H1 (cell line): ENCODE measurements around the gene TMEM9B. TPM values are rescaled to one million over a fixed set of nuclear protein-coding genes. Genes with fewer than 3 reads are reported as not detected.

ENCODE experiments used
- CTCF ChIA-PET: fragments of 300-600 bp; sonication (Branson Sonifier 250); formaldehyde crosslinking; loops from one replicate; lab custom pipeline; 2021; ENCODE audit not compliant: partially characterized antibody; lab: Charles Lee
- POLR2A ChIA-PET: fragments of 300-600 bp; sonication (Branson Sonifier 250); formaldehyde crosslinking; loops from one replicate; lab custom pipeline; 2021; ENCODE audit warnings: inconsistent platforms; ENCODE audit not compliant: partially characterized antibody; lab: Charles Lee
- DNase-seq, 2 experiments: peaks; one replicate each; pipeline versions ENCODE4 v3.0.0 to v3.0.0-alpha.2; 2010 to 2022; ENCODE audit warnings: low spot score in 2 of 2, low read depth in 1 of 2, mixed read lengths in 1 of 2
- FAIRE-seq: peaks from 2 replicates; lab custom pipeline; 2011; peaks lifted over from hg19 to GRCh38; lab: Jason Lieb, UNC
- H2AFZ ChIP-seq: 2 replicates; pipeline ENCODE4 v1.8.1; 2012; ENCODE audit warnings: low read length, inconsistent platforms
- H2AK5ac ChIP-seq: 2 replicates; pipeline ENCODE4 v1.6.1; 2013; ENCODE audit warnings: low read depth, low read length
- H2BK120ac ChIP-seq: replicated peaks from 2 replicates; pipeline ENCODE3; 2013; ENCODE audit warnings: low read depth, low read length, inconsistent platforms
- H2BK12ac ChIP-seq: 2 replicates; pipeline ENCODE4 v1.6.1; 2013; ENCODE audit warnings: low read depth, low read length
- H2BK15ac ChIP-seq: 2 replicates; pipeline ENCODE4 v1.6.1; 2013; ENCODE audit warnings: low read length
- H2BK20ac ChIP-seq: 2 replicates; pipeline ENCODE4 v1.6.1; 2013; ENCODE audit warnings: low read length
- H2BK5ac ChIP-seq: 2 replicates; pipeline ENCODE4 v1.6.1; 2013; ENCODE audit warnings: low read depth, low read length
- H3K14ac ChIP-seq: 2 replicates; pipeline ENCODE4 v1.6.1; 2013; ENCODE audit warnings: inconsistent platforms; ENCODE audit not compliant: insufficient read length
- H3K18ac ChIP-seq: 2 replicates; pipeline ENCODE4 v1.6.1; 2013; ENCODE audit warnings: low read length; ENCODE audit errors: extremely low read depth
- H3K23ac ChIP-seq: 2 replicates; pipeline ENCODE4 v1.6.1; 2013; ENCODE audit warnings: inconsistent platforms; ENCODE audit not compliant: insufficient read length
- H3K23me2 ChIP-seq: 2 replicates; pipeline ENCODE4 v1.6.1; 2013; ENCODE audit warnings: low read depth, low read length
- H3K27ac ChIP-seq: 2 replicates; pipeline ENCODE4 v1.6.1; 2011; ENCODE audit warnings: low read depth, low read length, inconsistent platforms
- H3K27me3 ChIP-seq, 4 experiments: replicated peaks in 1 of 4; 1 replicate in 1 of 4; 2 replicates in 3 of 4; pipeline versions ENCODE4 v1.6.1 to v1.8.1; 2011 to 2013; ENCODE audit warnings: low read length in 3 of 4, mild to moderate bottlenecking in 3 of 4, inconsistent platforms in 2 of 4, mixed read lengths in 2 of 4, moderate library complexity in 1 of 4; ENCODE audit not compliant: control insufficient read depth in 3 of 4, insufficient read depth in 3 of 4; ENCODE audit errors: extremely low read depth in 1 of 4
- H3K36me3 ChIP-seq, 4 experiments: 2 replicates each; pipeline versions ENCODE4 v1.6.1 to v1.8.1; 2011 to 2013; ENCODE audit warnings: mild to moderate bottlenecking in 4 of 4, low read length in 3 of 4, moderate library complexity in 2 of 4, control low read depth in 1 of 4, inconsistent platforms in 1 of 4; ENCODE audit not compliant: insufficient read depth in 4 of 4, control insufficient read depth in 2 of 4
- H3K4ac ChIP-seq: replicated peaks from 2 replicates; pipeline ENCODE3; 2013; ENCODE audit warnings: low read length, low read depth, mixed read lengths, inconsistent platforms; ENCODE audit not compliant: insufficient read length
- H3K4me1 ChIP-seq, 4 experiments: replicated peaks in 1 of 4; 1 replicate in 1 of 4; 2 replicates in 3 of 4; pipeline versions ENCODE4 v1.6.1 to v1.8.1; 2011 to 2013; ENCODE audit warnings: low read length in 3 of 4, inconsistent platforms in 2 of 4, mixed read lengths in 1 of 4; ENCODE audit not compliant: insufficient read depth in 4 of 4, control insufficient read depth in 3 of 4
- H3K4me2 ChIP-seq, 2 experiments: 2 replicates each; pipeline versions ENCODE4 v1.6.1 to v1.8.1; 2011 to 2013; ENCODE audit warnings: low read depth in 2 of 2, low read length in 2 of 2, control low read depth in 1 of 2, inconsistent platforms in 1 of 2, mild to moderate bottlenecking in 1 of 2; ENCODE audit not compliant: insufficient read depth in 1 of 2
- H3K4me3 ChIP-seq, 4 experiments: fragments of 200-600, 300-600 bp in 1 of 4; sonication (generic), shearing (Covaris generic), sonication (Bioruptor Twin) in 1 of 4; 2 replicates each; pipeline versions ENCODE4 v1.5.1 to v1.8.1; 2011 to 2016; ENCODE audit warnings: low read length in 4 of 4, low read depth in 3 of 4, control low read depth in 2 of 4, inconsistent platforms in 2 of 4, mild to moderate bottlenecking in 2 of 4, mixed read lengths in 1 of 4, moderate library complexity in 1 of 4; ENCODE audit not compliant: insufficient read depth in 2 of 4; ENCODE audit errors: extremely low read depth in 1 of 4
- H3K56ac ChIP-seq: replicated peaks from 2 replicates; pipeline ENCODE3; 2013; ENCODE audit warnings: low read depth, mild to moderate bottlenecking, mixed read lengths, low read length, inconsistent platforms; ENCODE audit not compliant: insufficient read length
- H3K79me1 ChIP-seq: 2 replicates; pipeline ENCODE4 v1.6.1; 2013; ENCODE audit warnings: low read depth, low read length, control low read depth
- H3K79me2 ChIP-seq, 2 experiments: 2 replicates each; pipeline versions ENCODE4 v1.6.1 to v1.8.1; 2012 to 2013; ENCODE audit warnings: low read length in 2 of 2, mild to moderate bottlenecking in 2 of 2, inconsistent platforms in 1 of 2; ENCODE audit not compliant: insufficient read depth in 2 of 2, control insufficient read depth in 1 of 2
- H3K9ac ChIP-seq, 4 experiments: replicated peaks in 1 of 4; 1 replicate in 1 of 4; 2 replicates in 3 of 4; pipeline versions ENCODE4 v1.6.1 to v1.8.1; 2011 to 2013; ENCODE audit warnings: low read depth in 3 of 4, low read length in 3 of 4, control low read depth in 2 of 4, mild to moderate bottlenecking in 2 of 4, moderate library complexity in 2 of 4, inconsistent platforms in 1 of 4; ENCODE audit errors: extremely low read depth in 1 of 4
- H3K9me3 ChIP-seq, 2 experiments: 2 replicates each; pipeline versions ENCODE4 v1.6.1 to v1.8.1; 2012 to 2013; ENCODE audit warnings: mild to moderate bottlenecking in 2 of 2, moderate library complexity in 2 of 2, control low read depth in 1 of 2, inconsistent platforms in 1 of 2, low read depth in 1 of 2, low read length in 1 of 2, mixed read lengths in 1 of 2; ENCODE audit not compliant: insufficient read depth in 2 of 2
- H4K20me1 ChIP-seq, 2 experiments: replicated peaks in 1 of 2; 2 replicates each; pipeline versions ENCODE3 to v1.8.1; 2011 to 2013; ENCODE audit warnings: inconsistent platforms in 2 of 2, low read length in 2 of 2, mild to moderate bottlenecking in 1 of 2; ENCODE audit not compliant: insufficient read depth in 2 of 2, control insufficient read depth in 1 of 2
- H4K5ac ChIP-seq: 2 replicates; pipeline ENCODE4 v1.6.1; 2013; ENCODE audit warnings: low read length, low read depth, mixed read lengths, inconsistent platforms; ENCODE audit not compliant: insufficient read length
- H4K8ac ChIP-seq: 2 replicates; pipeline ENCODE4 v1.8.0; 2013; ENCODE audit warnings: mild to moderate bottlenecking, moderate library complexity, low read length, inconsistent platforms; ENCODE audit not compliant: insufficient read depth; ENCODE audit errors: extremely low read depth
- H4K91ac ChIP-seq: replicated peaks from 2 replicates; pipeline ENCODE3; 2013; ENCODE audit warnings: low read length, mixed read lengths, inconsistent platforms; ENCODE audit not compliant: insufficient read length
- KDM1A ChIP-seq: fragments of 200-600, 300-600 bp; sonication (generic); IDR thresholded peaks from 2 replicates; pipeline ENCODE4 v1.7.1; 2016; ENCODE audit warnings: mild to moderate bottlenecking, low read length, borderline replicate concordance
- KDM5A ChIP-seq: fragments of 200-600 bp; IDR thresholded peaks from 2 replicates; pipeline ENCODE4 v1.7.1; 2012; ENCODE audit warnings: mild to moderate bottlenecking, low read length, inconsistent platforms, mixed read lengths
- MAX ChIP-seq: IDR thresholded peaks from 2 replicates; pipeline ENCODE4 v1.6.1; 2012; ENCODE audit warnings: inconsistent platforms
- TAF7 ChIP-seq: optimal IDR thresholded peaks from 2 replicates; pipeline ENCODE3; 2011; ENCODE audit warnings: low read depth, mild to moderate bottlenecking, inconsistent platforms, low read length, moderate library complexity, borderline replicate concordance
- TBP ChIP-seq: IDR thresholded peaks from 2 replicates; pipeline ENCODE4 v1.6.1; 2011; ENCODE audit warnings: low read depth, low read length, improper control_type of control experiment
- WGBS, 2 experiments: shearing (Covaris generic) in 1 of 2; methylation state at CpG; one replicate each; pipeline versions ENCODE4 v1.1.6 to v1.1.7; 2013 to 2015; ENCODE audit warnings: low lambda C conversion rate in 2 of 2, mixed read lengths in 2 of 2, inconsistent platforms in 1 of 2, low coverage in 1 of 2, missing lambda C conversion rate in 1 of 2; ENCODE audit not compliant: insufficient replicate concordance in 2 of 2, insufficient coverage in 1 of 2, insufficient read length in 1 of 2; ENCODE audit errors: extremely low coverage in 1 of 2, missing lambda C conversion rate in 1 of 2; 5-methylcytosine and 5-hydroxymethylcytosine counted together
- polyA plus RNA-seq, 7 experiments: library from polyadenylated mRNA; depleted of rRNA in 3 of 7; stranded (reverse) in 5 of 7; unstranded in 2 of 7; fragments of >200 nt in 5 of 7; fragments of 200-250 nt in 2 of 7; gene quantifications; 1 replicate in 5 of 7; 2 replicates in 1 of 7; 4 replicates in 1 of 7; pipeline versions ENCODE4 v1.2.1 to v1.2.3, GENCODE V29; 2011 to 2013; ENCODE audit warnings: missing spikeins in 2 of 7, mixed read lengths in 2 of 7
- total RNA-seq: library from RNA; stranded (reverse); fragmentation: NEBNext Ultra II Directional; extraction: Animal tissue kit (Norgen Biotek cat#: 25700); gene quantifications from 2 replicates; pipeline ENCODE4 v1.2.1, GENCODE V29; 2021

Gene TMEM9B
- total and polyA plus RNA-seq, 2 of the 8 experiments (the other 6 are each of a cell fraction or from before 2014, with no cell fraction given): 8.3 to 9.4 TPM

GRCh38 chr11:8987446-8987845 is 23.2 kb upstream of the TMEM9B start:
- Histone ChIP-seq H3K9ac (no peak overlapping the region), H3K23me2 (no peaks in the 10 kb centered on the region), H3K27ac (no peak overlapping the region), H4K8ac (no peak overlapping the region), H3K27me3 (no peaks in the 10 kb centered on the region), H3K79me1 (no peaks in the 10 kb centered on the region), H4K20me1 (no peaks in the 10 kb centered on the region), H3K79me2 (no peaks in the 10 kb centered on the region), H2BK12ac (no peak overlapping the region), H4K5ac (no peak overlapping the region), H3K36me3 (no peaks in the 10 kb centered on the region), H2BK120ac (no peak overlapping the region), H3K4me3 (no peak overlapping the region), H2BK15ac (no peak overlapping the region), H3K9me3 (no peaks in the 10 kb centered on the region), H2AK5ac (no peak overlapping the region), H2AFZ (no peak overlapping the region), H2BK20ac (no peak overlapping the region), H3K14ac (no peak overlapping the region), H3K4me1 (no peaks in the 10 kb centered on the region; a peak in 2 of 7 replicates), H3K4ac (no peak overlapping the region), H3K23ac (no peak overlapping the region)
- DNase-seq: no peak
- FAIRE-seq: no peak
- WGBS, 2 experiments: 94% methylated on average over 2 of the region's 2 CpGs; no CpG with 5 or more reads in 1 of the 2 experiments
- POLR2A ChIA-PET: no interaction called here
- no peak for TF ChIP-seq MAX
- no peak for TF ChIP-seq KDM5A
- TF ChIP-seq TAF7: no peak
- no peak for TF ChIP-seq TBP
- no peak for TF ChIP-seq KDM1A
- TF ChIP-seq, all 59 proteins: peak for 0
- Histone ChIP-seq H2BK5ac (no peak overlapping the region), H4K91ac (no peak overlapping the region), H3K4me2 (no peak overlapping the region), H3K18ac (no peak overlapping the region), H3K56ac (no peak overlapping the region)
- CTCF ChIA-PET: interaction anchor here (1.5 to 2.6 kb wide), 3 partner anchors 28 to 65 kb away, joined by 3 to 13 read pairs (median 7); no protein-coding TSS in a partner anchor
